ENCODE data around the gene KCNC2.

KCNC2 gene

DNA sequence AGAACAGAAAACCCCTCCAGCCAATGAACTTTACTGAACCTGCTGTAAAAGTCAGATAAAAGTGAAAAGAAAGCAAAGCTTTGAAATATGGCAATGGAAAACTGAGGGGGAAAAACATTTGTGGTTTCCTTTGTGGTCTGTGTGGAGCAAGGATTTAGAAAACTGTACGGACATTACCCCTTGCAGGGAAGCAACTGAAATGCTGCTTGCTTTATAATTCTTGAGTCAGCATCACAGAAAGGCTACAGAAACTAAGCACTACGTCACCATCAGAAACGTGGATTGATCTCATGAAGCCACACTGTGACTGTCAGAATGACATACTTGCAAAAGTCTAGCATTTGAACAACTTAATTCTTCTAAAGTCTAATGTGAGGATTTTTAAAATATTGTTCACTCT is 2.4 kb upstream of the KCNC2 start:
- no peak for DNase-seq (ENCODE audit: low spot score)
- ChIA-PET CTCF (no interaction called here), POLR2A (ENCODE audit: low non-redundant PET) (no interaction called here)
- H3K27ac ChIP-seq = no peak overlapping the region
- no peak for TF ChIP-seq CTCF (conservative IDR thresholded peaks at IDR 0.05; ENCODE audit: low read depth)

- CTCF ChIA-PET = no interaction called here
- H3K27ac ChIP-seq = no peak overlapping the region
- POLR2A ChIA-PET (ENCODE audit: low non-redundant PET) = no interaction called here
- no peak for TF ChIP-seq CTCF (conservative IDR thresholded peaks at IDR 0.05; ENCODE audit: low read depth)
- peak; percentile 28 for DNase-seq (ENCODE audit: low spot score)
These were observed 505 bp downstream of the KCNC2 start for GRCh38 chr12:75208856-75209811.

GRCh38 chr12:75207338-75208083 is 2.1 kb downstream of the KCNC2 start:
- no peak for DNase-seq (ENCODE audit: low spot score)
- POLR2A ChIA-PET (ENCODE audit: low non-redundant PET) = no interaction called here
- TF ChIP-seq CTCF (conservative IDR thresholded peaks at IDR 0.05; ENCODE audit: low read depth) = no peak
- H3K27ac ChIP-seq = no peak overlapping the region
- CTCF ChIA-PET = interaction anchor here (0.5 kb wide), 1 partner anchor 56 kb away, joined by 3 read pairs; no protein-coding TSS in a partner anchor

DNA sequence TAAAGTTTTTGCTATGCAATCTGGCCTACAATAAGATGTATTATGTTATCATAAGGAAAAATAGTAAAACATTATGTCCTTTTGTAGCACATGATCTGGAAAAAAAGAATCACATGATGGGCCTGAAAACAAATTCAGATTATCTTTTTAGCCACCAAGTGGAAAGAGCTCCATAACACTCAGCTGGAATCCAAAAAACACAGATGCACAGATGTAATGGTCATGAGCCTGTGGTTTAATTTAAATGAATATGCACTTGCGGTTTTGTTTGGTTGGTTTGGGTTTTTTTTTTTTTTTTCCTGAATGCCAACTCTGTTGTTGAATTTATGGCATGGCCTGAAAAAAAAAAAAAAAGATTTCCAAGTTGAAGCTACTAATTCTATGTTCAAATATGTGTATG is 4.1 kb downstream of the KCNC2 start:
- no peak for DNase-seq (ENCODE audit: low spot score)
- ChIA-PET POLR2A (ENCODE audit: low non-redundant PET) (no interaction called here), CTCF (no interaction called here)
- no peak overlapping the region for H3K27ac ChIP-seq
- no peak for TF ChIP-seq CTCF (conservative IDR thresholded peaks at IDR 0.05; ENCODE audit: low read depth)

GRCh38 chr12:75196865-75197264 is 12.8 kb downstream of the KCNC2 start:
- ChIA-PET POLR2A (ENCODE audit: low non-redundant PET) (no interaction called here), CTCF (interaction anchor here (0.6 kb wide), 1 partner anchor 347 kb away, joined by 3 read pairs; no protein-coding TSS in a partner anchor)
- H3K27ac ChIP-seq = no peak overlapping the region
- 0 out of 2 replicates have a peak, but pooled peaks have one; percentile 9 for TF ChIP-seq CTCF (conservative IDR thresholded peaks at IDR 0.05; ENCODE audit: low read depth)
- peak; percentile 79 for DNase-seq (ENCODE audit: low spot score)

DNA sequence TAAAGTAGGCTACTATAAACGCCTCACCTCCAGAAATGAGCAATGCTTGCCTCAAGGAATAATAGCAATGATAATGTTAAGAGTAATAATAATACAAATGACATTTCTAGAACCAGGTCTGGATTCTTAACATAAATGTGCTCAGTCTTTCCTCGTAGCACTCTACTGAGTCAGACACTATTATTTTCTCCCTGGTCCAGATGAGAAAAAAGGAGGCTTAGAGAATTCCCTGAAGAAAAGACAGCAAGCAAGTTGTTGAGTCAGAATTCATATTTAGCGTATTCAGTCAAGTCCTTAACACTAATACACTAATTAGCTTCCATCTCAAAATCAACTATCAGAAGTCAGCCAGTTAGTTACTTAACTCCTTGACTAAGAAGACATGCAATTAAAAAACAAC is 13.2 kb downstream of the KCNC2 start:
- no peak for DNase-seq (ENCODE audit: low spot score)
- ChIA-PET POLR2A (ENCODE audit: low non-redundant PET) (no interaction called here), CTCF (interaction anchor here (0.6 kb wide), 1 partner anchor 346 kb away, joined by 3 read pairs; no protein-coding TSS in a partner anchor)
- TF ChIP-seq CTCF (conservative IDR thresholded peaks at IDR 0.05; ENCODE audit: low read depth) = no peak
- H3K27ac ChIP-seq = no peak overlapping the region
